Caco-2 (cell line): ENCODE results near the gene ZNF341. TPM values are rescaled to one million over a fixed set of nuclear protein-coding genes. Genes with fewer than 3 reads are reported as not detected.

Experiments
- BruUV-seq: library from RNA; stranded (reverse); fragments of 400-500 nt; replicated peaks from 2 replicates; lab custom pipeline; 2021; lab: Mats Ljungman, UMichigan
- CTCF ChIA-PET: fragments of 300-600 bp; sonication (Branson Sonifier 250); formaldehyde crosslinking; loops from one replicate; lab custom pipeline; 2022; ENCODE audit warnings: antibody characterized with exemption; lab: Charles Lee
- POLR2A ChIA-PET: fragments of 300-600 bp; sonication (Branson Sonifier 250); formaldehyde crosslinking; loops from one replicate; lab custom pipeline; 2022; ENCODE audit warnings: antibody characterized with exemption; lab: Charles Lee
- DNase-seq, 2 experiments: peaks; one replicate each; pipeline versions ENCODE4 v3.0.0 to v3.0.0-alpha.2; 2020 to 2022
- H3K27me3 ChIP-seq: replicated peaks from 2 replicates; pipeline ENCODE4 v1.6.0; 2011; ENCODE audit warnings: low read length; ENCODE audit not compliant: control insufficient read depth, insufficient read depth
- H3K36me3 ChIP-seq: 2 replicates; pipeline ENCODE4 v1.5.1; 2011; ENCODE audit warnings: low read length; ENCODE audit not compliant: control insufficient read depth, insufficient read depth
- H3K4me1 ChIP-seq: fragments of 250-450 bp; sonication (Bioruptor Pico); 2 replicates; pipeline ENCODE4 v1.5.1; 2020; ENCODE audit warnings: mild to moderate bottlenecking
- H3K4me3 ChIP-seq: 2 replicates; pipeline ENCODE4 v1.5.1; 2011; ENCODE audit warnings: low read depth, mild to moderate bottlenecking, control low read depth, low read length
- H3K9me3 ChIP-seq: fragments of 250-450 bp; sonication (Bioruptor Pico); 2 replicates; pipeline ENCODE4 v1.5.1; 2020; ENCODE audit warnings: mild to moderate bottlenecking, moderate library complexity
- H3K27ac Mint-ChIP-seq: one replicate; pipeline ENCODE4 v1.8.0; 2022; ENCODE audit warnings: mixed read lengths; ENCODE audit not compliant: unreplicated experiment
- H3K27me3 Mint-ChIP-seq: one replicate; pipeline ENCODE4 v1.8.0; 2022; ENCODE audit warnings: mixed read lengths; ENCODE audit not compliant: insufficient read depth, unreplicated experiment
- H3K36me3 Mint-ChIP-seq: one replicate; pipeline ENCODE4 v1.8.0; 2022; ENCODE audit warnings: mild to moderate bottlenecking, mixed read lengths; ENCODE audit not compliant: insufficient read depth, unreplicated experiment
- H3K4me1 Mint-ChIP-seq: one replicate; pipeline ENCODE4 v1.8.0; 2022; ENCODE audit warnings: low read depth, mixed read lengths; ENCODE audit not compliant: unreplicated experiment
- H3K4me3 Mint-ChIP-seq: one replicate; pipeline ENCODE4 v1.8.0; 2022; ENCODE audit warnings: mild to moderate bottlenecking, moderate library complexity, mixed read lengths; ENCODE audit not compliant: unreplicated experiment
- H3K9me3 Mint-ChIP-seq: one replicate; pipeline ENCODE4 v1.8.0; 2022; ENCODE audit warnings: mixed read lengths; ENCODE audit not compliant: unreplicated experiment
- intact Hi-C: fragments of 100-400 bp; cut with micrococcal nuclease; formaldehyde crosslinking; loops from one replicate; pipeline ENCODE4 v1.10.0; 2022; ENCODE audit not compliant: unreplicated experiment
- total RNA-seq: library from RNA; stranded (reverse); gene quantifications from 2 replicates; pipeline ENCODE4 v1.2.3, GENCODE V29; 2022
- TF ChIP-seq, protein P1 (sequence below), 2 experiments: fragments of 200-600 bp in 1 of 2; IDR thresholded peaks; 1 replicate in 1 of 2; 2 replicates in 1 of 2; pipeline versions ENCODE4 v1.5.1 to v1.8.0; 2011 to 2022; ENCODE audit warnings: antibody characterized with exemption in 1 of 2, control low read depth in 1 of 2, inconsistent platforms in 1 of 2, low read depth in 1 of 2, low read length in 1 of 2, mild to moderate bottlenecking in 1 of 2, moderate library complexity in 1 of 2; ENCODE audit not compliant: insufficient read depth in 1 of 2, severe bottlenecking in 1 of 2, unreplicated experiment in 1 of 2

ZNF341 gene
- total RNA-seq, 1 experiment from 2014 or later, result 2.9 TPM

DNA sequence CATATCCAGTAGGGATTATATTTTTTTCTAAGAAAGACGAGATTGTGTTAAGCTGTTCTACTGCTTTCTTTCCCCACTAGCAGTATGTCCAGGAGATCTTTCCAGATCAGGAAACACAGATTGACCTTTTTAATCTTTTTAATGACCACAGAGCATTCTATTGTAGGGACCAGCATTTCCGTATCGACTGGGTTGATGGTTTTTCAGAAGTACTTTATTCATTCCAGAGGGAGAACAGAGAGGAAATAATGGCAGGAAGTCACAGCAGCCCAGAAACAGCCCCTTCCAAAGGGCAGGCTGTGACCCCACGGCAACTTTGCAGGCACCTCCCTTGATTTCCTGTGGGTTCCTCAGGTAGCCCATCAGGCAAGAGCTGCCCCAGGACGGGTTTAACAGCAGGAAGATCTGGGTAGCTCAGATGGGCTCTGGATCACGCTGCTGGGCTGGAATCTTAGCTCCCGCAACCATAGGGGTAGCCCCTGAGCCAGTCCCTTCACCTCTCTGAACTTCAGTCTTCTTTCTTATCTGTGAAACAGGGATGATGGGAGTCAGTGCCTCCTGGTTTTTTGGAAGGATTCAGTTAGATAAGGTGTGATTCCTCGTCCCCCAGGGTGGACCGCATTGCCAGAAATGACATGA is 55.6 kb downstream of the ZNF341 start:
- Histone ChIP-seq H3K9me3 (0 out of 2 replicates have a peak, but pooled peaks cover 7% of the 10 kb centered on the region), H3K4me1 (no peaks in the 10 kb centered on the region), H3K36me3 (no peaks in the 10 kb centered on the region), H3K27me3 (no peaks in the 10 kb centered on the region), H3K4me3 (no peak overlapping the region)
- H3K4me1 Mint-ChIP-seq, result no peaks in the 10 kb centered on the region
- H3K4me3 Mint-ChIP-seq, result no peak overlapping the region
- no peaks in the 10 kb centered on the region for H3K9me3 Mint-ChIP-seq
- BruUV-seq, result no TSS peak
- no peak overlapping the region for H3K27ac Mint-ChIP-seq
- intact Hi-C loops, result no loop called here
- H3K27me3 Mint-ChIP-seq, result no peaks in the 10 kb centered on the region
- POLR2A ChIA-PET, result interaction anchor here (0.6 to 0.7 kb wide), 2 partner anchors 97 to 325 kb away, joined by 3 read pairs; partner anchors contain the start of gene EIF2S2
- TF ChIP-seq, protein P1, sequence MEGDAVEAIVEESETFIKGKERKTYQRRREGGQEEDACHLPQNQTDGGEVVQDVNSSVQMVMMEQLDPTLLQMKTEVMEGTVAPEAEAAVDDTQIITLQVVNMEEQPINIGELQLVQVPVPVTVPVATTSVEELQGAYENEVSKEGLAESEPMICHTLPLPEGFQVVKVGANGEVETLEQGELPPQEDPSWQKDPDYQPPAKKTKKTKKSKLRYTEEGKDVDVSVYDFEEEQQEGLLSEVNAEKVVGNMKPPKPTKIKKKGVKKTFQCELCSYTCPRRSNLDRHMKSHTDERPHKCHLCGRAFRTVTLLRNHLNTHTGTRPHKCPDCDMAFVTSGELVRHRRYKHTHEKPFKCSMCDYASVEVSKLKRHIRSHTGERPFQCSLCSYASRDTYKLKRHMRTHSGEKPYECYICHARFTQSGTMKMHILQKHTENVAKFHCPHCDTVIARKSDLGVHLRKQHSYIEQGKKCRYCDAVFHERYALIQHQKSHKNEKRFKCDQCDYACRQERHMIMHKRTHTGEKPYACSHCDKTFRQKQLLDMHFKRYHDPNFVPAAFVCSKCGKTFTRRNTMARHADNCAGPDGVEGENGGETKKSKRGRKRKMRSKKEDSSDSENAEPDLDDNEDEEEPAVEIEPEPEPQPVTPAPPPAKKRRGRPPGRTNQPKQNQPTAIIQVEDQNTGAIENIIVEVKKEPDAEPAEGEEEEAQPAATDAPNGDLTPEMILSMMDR (IDR thresholded peaks at IDR 0.05; ENCODE audit: insufficient read depth in 1 of 2, low read depth in 1 of 2, low read length in 1 of 2, severe bottlenecking in 1 of 2, unreplicated experiment in 1 of 2), result no peak
- H3K36me3 Mint-ChIP-seq, result no peaks in the 10 kb centered on the region
- CTCF ChIA-PET, result no interaction called here
- no peak for DNase-seq

DNA sequence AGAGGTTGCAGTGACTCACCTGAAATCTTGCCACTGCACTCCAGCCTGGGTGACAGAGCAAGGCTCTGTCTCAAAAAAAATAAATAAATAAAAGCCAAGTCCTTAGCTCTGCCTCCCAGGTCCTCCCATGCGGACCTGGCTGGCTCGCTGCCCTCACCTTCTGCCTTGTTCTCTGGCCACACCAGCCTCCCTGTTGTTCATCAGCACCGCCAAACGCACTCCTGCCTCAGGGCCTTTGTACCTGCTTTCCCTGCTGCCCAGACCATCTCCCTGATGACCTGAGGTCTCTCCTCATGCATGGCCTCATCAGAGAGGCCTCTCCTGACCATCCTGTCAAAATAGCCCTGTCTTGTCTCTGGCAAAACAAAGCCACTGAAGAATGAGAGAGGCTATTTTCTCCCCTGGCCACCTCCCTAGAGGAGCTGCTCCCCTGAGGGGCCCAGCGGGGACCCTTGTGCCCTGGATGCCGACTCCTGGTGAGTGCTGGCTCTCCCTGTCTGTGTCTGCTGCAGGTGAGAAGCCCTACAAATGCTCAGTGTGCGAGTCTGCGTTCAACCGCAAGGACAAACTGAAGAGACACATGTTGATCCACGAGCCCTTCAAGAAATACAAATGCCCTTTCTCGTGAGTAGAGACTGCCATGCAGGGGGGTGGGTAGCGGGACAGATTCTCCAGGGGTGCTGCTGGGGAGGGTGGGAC is 56.7 kb downstream of the ZNF341 start:
- no peaks in the 10 kb centered on the region for H3K4me1 Mint-ChIP-seq
- BruUV-seq, result no TSS peak

DNA sequence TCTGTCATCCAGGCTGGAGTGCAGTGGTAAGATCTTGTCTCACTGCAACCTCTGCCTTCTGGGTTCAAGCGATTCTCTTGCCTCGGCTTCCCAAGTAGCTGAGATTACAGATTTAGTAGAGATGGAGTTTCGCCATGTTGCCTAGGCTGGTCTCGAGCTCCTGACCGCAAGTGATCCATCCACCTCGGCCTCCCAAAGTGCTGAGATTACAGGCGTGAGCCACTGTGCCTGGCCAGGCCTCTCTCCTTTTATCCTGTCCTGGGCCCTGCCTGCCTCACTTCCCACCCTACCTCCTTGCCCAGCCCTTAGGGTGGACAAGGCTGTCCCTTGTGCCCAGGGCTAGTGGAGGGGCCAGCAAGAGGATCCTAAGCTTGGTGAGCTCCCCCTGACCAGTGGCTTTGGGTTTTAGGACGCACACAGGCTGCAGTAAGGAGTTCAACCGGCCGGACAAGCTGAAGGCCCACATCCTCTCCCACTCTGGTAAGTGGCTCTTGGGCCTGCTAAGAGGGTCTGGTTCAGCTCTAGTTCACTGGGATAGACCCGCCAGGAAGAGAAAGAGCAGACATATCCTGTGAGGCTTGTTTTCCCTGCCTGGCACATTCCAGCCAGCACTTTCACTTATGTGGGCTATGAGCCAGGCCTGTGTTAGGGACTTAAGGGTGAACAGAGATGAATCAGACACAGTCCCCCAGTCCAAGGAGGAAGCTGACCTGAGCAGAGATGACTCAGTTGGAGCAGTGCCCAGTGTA is 57.5 kb downstream of the ZNF341 start:
- no TSS peak for BruUV-seq
- intact Hi-C loops, result no loop called here
- CTCF ChIA-PET, result no interaction called here
- Mint-ChIP-seq H3K4me1 (no peaks in the 10 kb centered on the region), H3K27me3 (no peaks in the 10 kb centered on the region), H3K4me3 (no peak overlapping the region), H3K9me3 (no peaks in the 10 kb centered on the region), H3K36me3 (no peaks in the 10 kb centered on the region), H3K27ac (no peak overlapping the region)
- no peaks in the 10 kb centered on the region for H3K4me1 ChIP-seq
- POLR2A ChIA-PET, result no interaction called here
- no peaks in the 10 kb centered on the region for H3K27me3 ChIP-seq
- no peaks in the 10 kb centered on the region for H3K36me3 ChIP-seq
- peak in 1 of 2 experiments; percentile 63 for DNase-seq
- H3K4me3 ChIP-seq, result no peak overlapping the region
- TF ChIP-seq, protein P1 (IDR thresholded peaks at IDR 0.05; ENCODE audit: insufficient read depth in 1 of 2, low read depth in 1 of 2, low read length in 1 of 2, severe bottlenecking in 1 of 2, unreplicated experiment in 1 of 2), result no peak
- H3K9me3 ChIP-seq, result 0 out of 2 replicates have a peak, but pooled peaks cover 7% of the 10 kb centered on the region

More for the DNA sequence above, 56.7 kb downstream of the ZNF341 start:
- H3K4me3 ChIP-seq, result no peak overlapping the region
- H3K9me3 ChIP-seq, result 0 out of 2 replicates have a peak, but pooled peaks cover 7% of the 10 kb centered on the region
- Mint-ChIP-seq H3K27ac (no peak overlapping the region), H3K9me3 (no peaks in the 10 kb centered on the region), H3K36me3 (no peaks in the 10 kb centered on the region), H3K27me3 (no peaks in the 10 kb centered on the region), H3K4me3 (no peak overlapping the region)
- POLR2A ChIA-PET, result no interaction called here
- intact Hi-C loops, result no loop called here
- CTCF ChIA-PET, result no interaction called here
- H3K36me3 ChIP-seq, result no peaks in the 10 kb centered on the region
- H3K27me3 ChIP-seq, result no peaks in the 10 kb centered on the region
- TF ChIP-seq, protein P1 (IDR thresholded peaks at IDR 0.05; ENCODE audit: insufficient read depth in 1 of 2, low read depth in 1 of 2, low read length in 1 of 2, severe bottlenecking in 1 of 2, unreplicated experiment in 1 of 2), result no peak
- no peaks in the 10 kb centered on the region for H3K4me1 ChIP-seq
- no peak for DNase-seq
